Gastrocnemius medialis (tissue), 4 donors: Measurements from ENCODE around the gene ESYT2.

Source experiments
- CTCF ChIP-seq, 5 experiments: fragments of 450-650 bp in 3 of 5; fragments of 200-600 bp in 2 of 5; sonication (generic) in 2 of 5; IDR thresholded peaks in 4 of 5; conservative IDR thresholded peaks in 1 of 5; 1 replicate in 4 of 5; 2 replicates in 1 of 5; pipeline ENCODE4 v1.5.1; 2016 to 2019; ENCODE audit warnings: antibody characterized with exemption in 5 of 5, mild to moderate bottlenecking in 3 of 5, moderate library complexity in 3 of 5
- POLR2A ChIP-seq, 2 donors: fragments of 450-650 bp; IDR thresholded peaks; one replicate each; pipeline ENCODE4 v1.6.1; 2017; ENCODE audit warnings: antibody characterized with exemption in 2 of 2, mild to moderate bottlenecking in 2 of 2, moderate library complexity in 2 of 2

GRCh38 chr7:158740013-158740656 lies 89.2 kb downstream of the ESYT2 start:
- TF ChIP-seq CTCF (IDR thresholded peaks at IDR 0.05 in 4 of 5, conservative IDR thresholded peaks at IDR 0.05 in 1 of 5) (no peak), POLR2A (IDR thresholded peaks at IDR 0.05) (no peak)
